Stomach (tissue), 4 donors: Measurements from ENCODE around the gene PCDH8.

Experiments used
- CTCF ChIP-seq, 7 experiments: fragments of 450-650 bp in 4 of 7; fragments of 200-600 bp in 3 of 7; sonication (generic) in 3 of 7; IDR thresholded peaks; one replicate each; pipeline ENCODE4 v1.5.1; 2016 to 2019; ENCODE audit warnings: antibody characterized with exemption in 7 of 7, control low read depth in 2 of 7, mild to moderate bottlenecking in 1 of 7
- EP300 ChIP-seq: sonication (generic); formaldehyde crosslinking; IDR thresholded peaks from one replicate; pipeline ENCODE4 v1.6.1; 2017; ENCODE audit warnings: antibody characterized with exemption

- TF ChIP-seq CTCF (IDR thresholded peaks at IDR 0.05): no peak
- TF ChIP-seq EP300: no peak
These were observed 54.9 kb downstream of the PCDH8 start for GRCh38 chr13:52793515-52794061.
